Prostate gland (tissue), 2 donors: Measurements from ENCODE around the gene SRRM3.

ENCODE experiments used
- CTCF ChIP-seq, 4 experiments: fragments of 200-600 bp in 2 of 4; fragments of 450-650 bp in 2 of 4; sonication (generic) in 2 of 4; IDR thresholded peaks; 1 replicate in 3 of 4; 2 replicates in 1 of 4; pipeline ENCODE4 v1.5.1; 2016 to 2019; ENCODE audit warnings: antibody characterized with exemption in 4 of 4, mild to moderate bottlenecking in 2 of 4, moderate library complexity in 2 of 4
- POLR2A ChIP-seq: fragments of 450-650 bp; IDR thresholded peaks from one replicate; pipeline ENCODE4 v1.6.1; 2016; ENCODE audit warnings: antibody characterized with exemption, mild to moderate bottlenecking
- POLR2AphosphoS5 ChIP-seq: sonication (generic); formaldehyde crosslinking; IDR thresholded peaks from one replicate; pipeline ENCODE4 v1.6.1; 2017; ENCODE audit warnings: antibody characterized with exemption

GRCh38 chr7:76272851-76273497, 71.3 kb downstream of the SRRM3 start:
- TF ChIP-seq POLR2AphosphoS5: no peak
- TF ChIP-seq CTCF (IDR thresholded peaks at IDR 0.05): no peak
- TF ChIP-seq POLR2A: no peak
